ENCODE results near the gene NAALADL2. TPM values are rescaled to one million over a fixed set of nuclear protein-coding genes. Genes with fewer than 3 reads are reported as not detected.

The NAALADL2 gene
- total and polyA plus RNA-seq, 2 of the 8 experiments (the other 6 are each of a cell fraction or from before 2014, with no cell fraction given) = 0.12 to 0.22 TPM

- H2BK20ac ChIP-seq (ENCODE audit: low read length) = no peak overlapping the region
- H2BK12ac ChIP-seq (ENCODE audit: low read depth, low read length) = no peak overlapping the region
- FAIRE-seq (no peak), DNase-seq (ENCODE audit: low read depth in 1 of 2, low spot score in 2 of 2) (no peak)
- H3K4me3 ChIP-seq (ENCODE audit: extremely low read depth in 1 of 4, insufficient read depth in 2 of 4, low read depth in 3 of 4, low read length in 4 of 4) = no peak overlapping the region
- ChIA-PET CTCF (ENCODE audit: partially characterized antibody) (interaction anchor here (2.2 kb wide), 1 partner anchor 12 kb away, joined by 8 read pairs; no protein-coding TSS in a partner anchor), POLR2A (ENCODE audit: partially characterized antibody) (no interaction called here)
- no peak overlapping the region for H3K4me2 ChIP-seq (ENCODE audit: insufficient read depth in 1 of 2, low read depth in 2 of 2, low read length in 2 of 2)
- H3K27ac ChIP-seq (ENCODE audit: low read depth, low read length) = no peak overlapping the region
- no peaks in the 10 kb centered on the region for H3K79me2 ChIP-seq (ENCODE audit: control insufficient read depth in 1 of 2, insufficient read depth in 2 of 2, low read length in 2 of 2)
- no peak overlapping the region for H4K5ac ChIP-seq (ENCODE audit: insufficient read length, low read depth, low read length)
- no peaks in the 10 kb centered on the region for H3K4me1 ChIP-seq (replicated peaks in 1 of 4; ENCODE audit: control insufficient read depth in 3 of 4, insufficient read depth in 4 of 4, low read length in 3 of 4)
- no peaks in the 10 kb centered on the region for H3K9me3 ChIP-seq (ENCODE audit: insufficient read depth in 2 of 2, low read depth in 1 of 2, low read length in 1 of 2)
- no peak overlapping the region for H2BK5ac ChIP-seq (ENCODE audit: low read depth, low read length)
- H4K20me1 ChIP-seq (replicated peaks in 1 of 2; ENCODE audit: control insufficient read depth in 1 of 2, insufficient read depth in 2 of 2, low read length in 2 of 2) = no peaks in the 10 kb centered on the region
- no peaks in the 10 kb centered on the region for H3K23me2 ChIP-seq (ENCODE audit: low read depth, low read length)
- H2AK5ac ChIP-seq (ENCODE audit: low read depth, low read length) = no peak overlapping the region
- H3K79me1 ChIP-seq (ENCODE audit: low read depth, low read length) = no peaks in the 10 kb centered on the region
- H3K27me3 ChIP-seq (replicated peaks in 1 of 4; ENCODE audit: control insufficient read depth in 3 of 4, extremely low read depth in 1 of 4, insufficient read depth in 3 of 4, low read length in 3 of 4) = no peaks in the 10 kb centered on the region
- H2BK15ac ChIP-seq (ENCODE audit: low read length) = no peak overlapping the region
- 27% methylated on average over 2 of the region's 2 CpGs; no CpG with 5 or more reads in 1 of the 2 experiments for WGBS, 2 experiments (ENCODE audit: extremely low coverage in 1 of 2, insufficient coverage in 1 of 2, insufficient read length in 1 of 2, insufficient replicate concordance in 2 of 2, low coverage in 1 of 2, low lambda C conversion rate in 2 of 2, missing lambda C conversion rate in 1 of 2)
- no peak overlapping the region for H3K9ac ChIP-seq (replicated peaks in 1 of 4; ENCODE audit: extremely low read depth in 1 of 4, low read depth in 3 of 4, low read length in 3 of 4)
- no peak for TF ChIP-seq PHF8 (conservative IDR thresholded peaks at IDR 0.05; ENCODE audit: low read depth, low read length)
- TF ChIP-seq RAD21 (IDR thresholded peaks at IDR 0.05 in 1 of 2, conservative IDR thresholded peaks at IDR 0.05 in 1 of 2; ENCODE audit: low read depth in 2 of 2, low read length in 2 of 2) = no peak
- TF ChIP-seq, protein P1, sequence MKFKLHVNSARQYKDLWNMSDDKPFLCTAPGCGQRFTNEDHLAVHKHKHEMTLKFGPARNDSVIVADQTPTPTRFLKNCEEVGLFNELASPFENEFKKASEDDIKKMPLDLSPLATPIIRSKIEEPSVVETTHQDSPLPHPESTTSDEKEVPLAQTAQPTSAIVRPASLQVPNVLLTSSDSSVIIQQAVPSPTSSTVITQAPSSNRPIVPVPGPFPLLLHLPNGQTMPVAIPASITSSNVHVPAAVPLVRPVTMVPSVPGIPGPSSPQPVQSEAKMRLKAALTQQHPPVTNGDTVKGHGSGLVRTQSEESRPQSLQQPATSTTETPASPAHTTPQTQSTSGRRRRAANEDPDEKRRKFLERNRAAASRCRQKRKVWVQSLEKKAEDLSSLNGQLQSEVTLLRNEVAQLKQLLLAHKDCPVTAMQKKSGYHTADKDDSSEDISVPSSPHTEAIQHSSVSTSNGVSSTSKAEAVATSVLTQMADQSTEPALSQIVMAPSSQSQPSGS (IDR thresholded peaks at IDR 0.05; ENCODE audit: low read length) = no peak
- TF ChIP-seq RBBP5 (IDR thresholded peaks at IDR 0.05; ENCODE audit: borderline replicate concordance, low read depth, low read length) = no peak
- no peak for TF ChIP-seq SIN3A (conservative IDR thresholded peaks at IDR 0.05 in 1 of 2, IDR thresholded peaks at IDR 0.05 in 1 of 2; ENCODE audit: low read depth in 1 of 2, low read length in 2 of 2)
- no peak for TF ChIP-seq CREB1 (IDR thresholded peaks at IDR 0.05)
- TF ChIP-seq CEBPB (IDR thresholded peaks at IDR 0.05; ENCODE audit: low read depth, low read length) = no peak
- no peak for TF ChIP-seq EZH2 (IDR thresholded peaks at IDR 0.05; ENCODE audit: low read depth, low read length, severe bottlenecking)
- no peak for TF ChIP-seq BACH1 (IDR thresholded peaks at IDR 0.05; ENCODE audit: low read length)
- no peak overlapping the region for H3K18ac ChIP-seq (ENCODE audit: extremely low read depth, low read length)
- no peak overlapping the region for H3K14ac ChIP-seq (ENCODE audit: insufficient read length)
- H2AFZ ChIP-seq (ENCODE audit: low read length) = no peak overlapping the region
- H3K56ac ChIP-seq (replicated peaks; ENCODE audit: insufficient read length, low read depth, low read length) = no peak overlapping the region
- H3K36me3 ChIP-seq (ENCODE audit: control insufficient read depth in 2 of 4, insufficient read depth in 4 of 4, low read length in 3 of 4) = no peaks in the 10 kb centered on the region
- H3K23ac ChIP-seq (ENCODE audit: insufficient read length) = no peak overlapping the region
- no peak overlapping the region for H3K4ac ChIP-seq (replicated peaks; ENCODE audit: insufficient read length, low read depth, low read length)
- H4K91ac ChIP-seq (replicated peaks; ENCODE audit: insufficient read length, low read length) = no peak overlapping the region
- no peak overlapping the region for H2BK120ac ChIP-seq (replicated peaks; ENCODE audit: low read depth, low read length)
- no peak overlapping the region for H4K8ac ChIP-seq (ENCODE audit: extremely low read depth, insufficient read depth, low read length)
Measured at GRCh38 chr3:174931473-174932353, 72.6 kb downstream of the NAALADL2 start.
